ENCODE measurements around the gene PARP6.

Gene PARP6

GRCh38 chr15:72302955-72303354 lies 30.6 kb upstream of the PARP6 start:
- H3K4me3 ChIP-seq (ENCODE audit: control insufficient read depth, low read depth, low read length): no peak overlapping the region
- no peak for TF ChIP-seq CTCF (conservative IDR thresholded peaks at IDR 0.05; ENCODE audit: control insufficient read depth, insufficient read depth, low read depth, low read length)
- peak; percentile 3 for DNase-seq (ENCODE audit: low read depth)

DNA sequence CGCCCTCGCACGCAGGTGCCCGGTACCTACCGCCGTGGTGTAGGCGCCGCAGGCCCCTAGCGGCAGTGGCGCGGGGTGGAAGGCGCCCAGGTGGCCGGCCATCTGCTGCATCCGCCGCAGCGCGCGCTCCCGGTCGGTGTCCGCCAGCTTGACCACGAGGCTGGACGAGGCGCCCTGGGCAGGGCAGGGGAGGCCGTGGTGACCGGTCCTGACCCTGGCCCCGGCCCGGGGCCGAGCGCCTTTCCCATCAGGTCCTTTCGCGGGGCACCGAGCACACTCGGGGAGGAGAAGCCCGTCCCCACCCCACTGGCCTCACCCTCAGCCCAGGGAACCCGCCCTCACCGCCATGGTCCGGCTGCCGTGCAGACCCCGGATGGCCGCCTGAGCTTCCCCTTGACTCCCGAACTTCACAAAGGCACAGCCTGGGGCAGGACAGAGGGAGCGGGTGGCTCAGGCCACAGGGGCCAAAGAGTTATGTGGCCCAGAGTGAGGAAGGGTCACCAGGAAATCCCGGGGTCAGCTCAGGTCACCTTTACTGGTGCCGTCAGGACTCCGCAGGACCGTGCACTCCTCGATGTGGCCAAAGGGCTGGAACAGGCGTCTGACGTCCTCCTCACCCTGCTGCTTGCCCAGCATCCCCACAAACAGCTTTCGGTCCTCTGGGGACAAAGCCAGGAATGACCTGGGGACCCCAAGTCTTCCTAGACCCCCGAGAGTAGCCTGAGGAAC lies 17.4 kb upstream of the PARP6 start:
- no peak overlapping the region for H3K4me3 ChIP-seq (ENCODE audit: control insufficient read depth, low read depth, low read length)
- DNase-seq (ENCODE audit: low read depth): no peak
- no peak for TF ChIP-seq CTCF (conservative IDR thresholded peaks at IDR 0.05; ENCODE audit: control insufficient read depth, insufficient read depth, low read depth, low read length)

GRCh38 chr15:72288796-72289596 lies 16.6 kb upstream of the PARP6 start:
- DNase-seq (ENCODE audit: low read depth): no peak
- TF ChIP-seq CTCF (conservative IDR thresholded peaks at IDR 0.05; ENCODE audit: control insufficient read depth, insufficient read depth, low read depth, low read length): no peak
- H3K4me3 ChIP-seq (ENCODE audit: control insufficient read depth, low read depth, low read length): no peak overlapping the region

DNA sequence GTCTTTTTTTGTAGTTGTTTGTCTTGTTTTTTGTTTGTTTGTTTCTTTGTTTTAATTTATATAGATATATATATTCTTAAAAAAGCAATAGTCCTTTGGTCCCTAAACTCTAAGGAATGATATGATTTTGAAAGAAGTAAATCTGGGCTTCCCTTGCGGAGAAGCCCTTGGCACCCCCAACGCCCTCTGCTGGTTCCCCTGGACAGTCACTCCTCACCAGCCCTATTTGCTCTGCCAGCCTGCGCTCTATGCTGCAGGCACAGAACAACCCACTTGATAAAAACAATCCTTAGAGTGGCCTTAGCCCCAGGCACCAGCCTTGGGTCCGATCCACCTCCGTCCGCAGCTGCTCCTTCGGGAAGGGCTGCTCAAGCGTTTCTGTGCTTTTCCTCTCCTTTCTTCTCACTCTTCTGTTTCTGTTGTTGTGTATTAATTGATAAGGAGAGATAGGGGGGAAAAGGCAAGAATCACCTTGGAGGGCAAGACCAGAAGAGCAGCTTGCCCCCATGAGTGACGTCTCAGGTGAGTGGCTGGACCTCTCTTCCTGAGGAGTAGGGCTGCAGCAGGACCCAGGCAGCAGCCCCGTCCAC lies 13.7 kb upstream of the PARP6 start:
- H3K4me3 ChIP-seq (ENCODE audit: control insufficient read depth, low read depth, low read length): no peak overlapping the region
- peak; percentile 44 for TF ChIP-seq CTCF (conservative IDR thresholded peaks at IDR 0.05; ENCODE audit: control insufficient read depth, insufficient read depth, low read depth, low read length)
- DNase-seq (ENCODE audit: low read depth): no peak

DNA sequence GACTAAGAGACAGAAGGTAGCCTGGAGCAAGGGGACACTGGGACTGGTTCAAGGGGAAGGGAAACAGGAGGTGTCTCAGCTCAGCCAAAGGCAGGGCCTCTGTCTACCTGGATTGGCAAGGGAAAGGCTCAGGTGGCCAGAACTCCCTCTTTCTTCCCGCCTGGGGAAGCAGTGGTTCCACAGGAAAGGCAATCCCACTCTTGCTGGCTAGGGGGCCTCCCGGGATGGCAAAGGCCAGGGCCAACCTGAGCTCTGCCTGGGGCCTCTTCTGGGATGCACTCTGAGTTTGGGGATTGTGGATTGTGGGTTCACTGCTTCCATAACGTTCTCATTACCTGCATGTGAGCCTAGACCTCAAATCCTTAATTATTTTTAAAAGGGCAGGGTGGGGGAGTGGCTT lies 13.0 kb upstream of the PARP6 start:
- no peak for DNase-seq (ENCODE audit: low read depth)
- H3K4me3 ChIP-seq (ENCODE audit: control insufficient read depth, low read depth, low read length): no peak overlapping the region
- TF ChIP-seq CTCF (conservative IDR thresholded peaks at IDR 0.05; ENCODE audit: control insufficient read depth, insufficient read depth, low read depth, low read length): no peak

DNA sequence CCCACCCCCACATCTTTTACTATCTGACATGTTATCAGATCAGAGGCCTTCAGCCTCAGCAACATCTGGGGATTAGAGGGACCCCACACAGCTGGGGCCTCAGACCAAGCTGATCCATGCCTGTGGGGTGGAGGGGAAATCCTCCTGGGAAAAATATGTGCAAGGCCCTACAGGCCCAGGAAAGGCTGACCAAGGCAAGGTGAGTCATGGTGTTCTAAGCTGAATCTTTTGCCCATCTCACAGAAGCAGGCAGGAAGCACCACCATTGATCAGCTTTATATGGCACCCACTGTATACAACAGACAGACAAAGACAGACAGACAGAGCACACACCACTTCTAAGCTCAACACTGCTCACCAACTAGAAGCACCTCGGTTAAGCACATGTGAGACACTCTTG lies 12.4 kb upstream of the PARP6 start:
- peak; percentile 25 for DNase-seq (ENCODE audit: low read depth)
- no peak overlapping the region for H3K4me3 ChIP-seq (ENCODE audit: control insufficient read depth, low read depth, low read length)
- TF ChIP-seq CTCF (conservative IDR thresholded peaks at IDR 0.05; ENCODE audit: control insufficient read depth, insufficient read depth, low read depth, low read length): no peak
